K562 (cell line): ENCODE data around the gene PELI1. TPM values are rescaled to one million over a fixed set of nuclear protein-coding genes. Genes with fewer than 3 reads are reported as not detected.

Experiments used
- ARID3B ChIP-seq: fragments of 250-450 bp; sonication (Bioruptor Pico); IDR thresholded peaks from 2 replicates; pipeline ENCODE4 v1.4.0; 2020; ENCODE audit warnings: borderline replicate concordance
- BCLAF1 ChIP-seq, 2 experiments: fragments of 450-650 bp in 1 of 2; IDR thresholded peaks; 2 replicates each; pipeline ENCODE4 v1.6.1; 2011 to 2017; ENCODE audit warnings: low read depth in 2 of 2, antibody characterized with exemption in 1 of 2, borderline replicate concordance in 1 of 2, low read length in 1 of 2, mild to moderate bottlenecking in 1 of 2, mixed read lengths in 1 of 2; ENCODE audit not compliant: control insufficient read depth in 1 of 2
- CHD2 ChIP-seq: IDR thresholded peaks from 2 replicates; pipeline ENCODE4 v1.6.1; 2011; ENCODE audit warnings: low read depth, low read length
- FOS ChIP-seq: IDR thresholded peaks from 3 replicates; pipeline ENCODE4 v1.6.1; 2011; ENCODE audit not compliant: insufficient read length; ENCODE audit errors: extremely low read depth
- GABPB1 ChIP-seq: sonication (generic); formaldehyde crosslinking; IDR thresholded peaks from 2 replicates; pipeline ENCODE4 v1.8.0; 2022; ENCODE audit warnings: mild to moderate bottlenecking, missing genetic modification reagents
- GATA2 ChIP-seq: sonication (generic); formaldehyde crosslinking; IDR thresholded peaks from 2 replicates; pipeline ENCODE4 v1.4.0; 2020; ENCODE audit warnings: mild to moderate bottlenecking, missing genetic modification reagents
- GATAD2A ChIP-seq: fragments of 450-650 bp; IDR thresholded peaks from 2 replicates; pipeline ENCODE4 v1.6.1; 2017
- HMG20A ChIP-seq: fragments of 450-650 bp; formaldehyde crosslinking; conservative IDR thresholded peaks from 2 replicates; pipeline ENCODE4 v1.4.0; 2020; ENCODE audit warnings: mild to moderate bottlenecking, mixed read lengths
- NCOA6 ChIP-seq: fragments of 450-650 bp; IDR thresholded peaks from 2 replicates; pipeline ENCODE4 v1.6.1; 2017; ENCODE audit warnings: mild to moderate bottlenecking
- NUFIP1 ChIP-seq: fragments of 450-650 bp; IDR thresholded peaks from 2 replicates; pipeline ENCODE4 v1.6.1; 2018; ENCODE audit not compliant: partially characterized antibody
- SIRT6 ChIP-seq: IDR thresholded peaks from one replicate; pipeline ENCODE4 v1.6.1; 2012; ENCODE audit warnings: low read depth, mild to moderate bottlenecking, control low read depth, inconsistent platforms, low read length, moderate library complexity
- ZBTB7A ChIP-seq: IDR thresholded peaks from 2 replicates; pipeline ENCODE4 v1.6.1; 2011; ENCODE audit warnings: low read depth, mild to moderate bottlenecking, low read length, moderate library complexity, borderline replicate concordance; ENCODE audit not compliant: control insufficient read depth
- ZNF384 ChIP-seq: IDR thresholded peaks from 2 replicates; pipeline ENCODE4 v1.6.1; 2012; ENCODE audit warnings: low read depth, low read length, improper control_type of control experiment
- polyA plus RNA-seq, 8 experiments: library from polyadenylated mRNA; depleted of rRNA in 4 of 8; stranded (reverse) in 5 of 8; unstranded in 3 of 8; fragments of >200 nt; fragmentation: Nextera tagmentation in 2 of 8; fragmentation: Illumina TruSeq in 1 of 8; extraction: Ambion mirVana in 2 of 8; extraction: Trizol in 1 of 8; gene quantifications; 2 replicates each; pipeline versions ENCODE4 v1.2.1 to v1.2.3, GENCODE V29; 2011 to 2014; ENCODE audit warnings: inconsistent platforms in 1 of 8, missing spikeins in 1 of 8
- total RNA-seq, 7 experiments: library from RNA; depleted of rRNA in 6 of 7; stranded (reverse); fragments of >200 nt in 6 of 7; fragmentation: Illumina TruSeq in 2 of 7; extraction: Trizol in 2 of 7; gene quantifications; 2 replicates each; pipeline versions ENCODE4 v1.2.1 to v1.2.3, GENCODE V29; 2011 to 2021; ENCODE audit warnings: low replicate concordance in 1 of 7
- TF ChIP-seq, protein P1 (sequence below): sonication (generic); formaldehyde crosslinking; IDR thresholded peaks from 2 replicates; pipeline ENCODE4 v1.5.0; 2020; ENCODE audit warnings: missing genetic modification reagents
- TF ChIP-seq, protein P2 (sequence below): fragments of 250-450 bp; sonication (Bioruptor Pico); IDR thresholded peaks from 2 replicates; pipeline ENCODE4 v1.5.0; 2022; ENCODE audit warnings: mild to moderate bottlenecking
- TF ChIP-seq, protein P3 (sequence below), 2 experiments: fragments of 450-650 bp; conservative IDR thresholded peaks; 2 replicates each; pipeline ENCODE4 v1.6.1; 2017; ENCODE audit warnings: mild to moderate bottlenecking in 2 of 2, moderate library complexity in 2 of 2

Gene PELI1
- total and polyA plus RNA-seq, 9 of the 15 experiments (the other 6 are each of a cell fraction or from before 2014, with no cell fraction given) = 3.3 to 19.2 (median 12.5) TPM

DNA sequence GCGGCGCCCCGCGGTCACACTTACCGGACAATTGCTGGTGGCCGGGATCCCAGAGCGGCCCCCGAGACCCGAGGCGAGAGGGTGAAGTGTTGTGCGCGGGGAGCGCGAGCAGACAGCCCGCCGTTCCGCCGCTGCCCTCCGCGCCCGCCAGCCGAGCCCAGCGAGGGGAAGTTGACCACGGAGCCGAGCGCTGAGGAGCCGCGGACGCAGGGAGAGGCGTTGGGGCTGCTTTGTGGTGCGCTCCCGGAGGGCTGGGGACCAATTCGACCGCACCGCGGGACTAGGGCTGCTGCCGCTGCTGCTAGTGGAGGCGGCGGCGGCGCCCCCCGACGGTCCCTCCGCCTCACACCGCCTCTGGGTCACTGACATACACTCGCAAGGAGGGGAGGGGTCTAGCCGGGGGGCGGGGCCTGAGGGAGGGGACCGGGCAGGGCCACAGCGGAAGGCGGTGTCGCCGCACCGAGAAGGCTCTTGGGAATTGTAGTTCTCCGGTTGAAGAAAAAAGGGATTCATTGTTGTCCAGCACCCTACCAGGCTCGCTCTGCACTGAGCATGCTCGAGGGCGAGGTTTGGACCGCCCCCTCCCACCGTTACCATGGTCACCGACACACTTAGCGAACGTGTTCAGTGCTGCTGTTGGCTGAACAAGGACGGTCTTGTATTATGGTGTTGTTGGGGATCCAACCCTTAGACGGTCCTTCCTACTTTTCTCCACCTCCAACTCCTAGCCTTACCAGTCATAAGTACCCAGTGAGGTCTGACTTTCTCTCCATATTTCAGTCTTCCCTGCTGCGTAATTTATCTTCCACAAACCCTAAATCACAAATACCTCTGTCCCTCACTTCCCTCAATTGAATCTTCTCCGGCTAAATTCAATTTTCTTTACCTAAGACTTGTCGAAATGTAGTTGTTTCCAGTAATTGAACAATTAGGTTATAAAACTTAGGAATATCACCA lies at the start of gene PELI1 (continued):
- TF ChIP-seq NUFIP1 = no peak
- no peak for TF ChIP-seq ARID3B
- no peak for TF ChIP-seq BCLAF1 (IDR thresholded peaks at IDR 0.05; ENCODE audit: borderline replicate concordance in 1 of 2, control insufficient read depth in 1 of 2, low read depth in 2 of 2, low read length in 1 of 2)
- TF ChIP-seq HMG20A (CRISPR knock-in tag) = no peak
- no peak for TF ChIP-seq CHD2
- no peak for TF ChIP-seq GATA2 (CRISPR knock-in tag)
- TF ChIP-seq ZNF384 = no peak
- peak; percentile 95 for TF ChIP-seq NCOA6
- TF ChIP-seq GATAD2A = no peak
- TF ChIP-seq GABPB1 (CRISPR knock-in tag) = peak; percentile 93
- TF ChIP-seq FOS = no peak
- TF ChIP-seq, protein P1, sequence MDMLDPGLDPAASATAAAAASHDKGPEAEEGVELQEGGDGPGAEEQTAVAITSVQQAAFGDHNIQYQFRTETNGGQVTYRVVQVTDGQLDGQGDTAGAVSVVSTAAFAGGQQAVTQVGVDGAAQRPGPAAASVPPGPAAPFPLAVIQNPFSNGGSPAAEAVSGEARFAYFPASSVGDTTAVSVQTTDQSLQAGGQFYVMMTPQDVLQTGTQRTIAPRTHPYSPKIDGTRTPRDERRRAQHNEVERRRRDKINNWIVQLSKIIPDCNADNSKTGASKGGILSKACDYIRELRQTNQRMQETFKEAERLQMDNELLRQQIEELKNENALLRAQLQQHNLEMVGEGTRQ = no peak
- TF ChIP-seq ZBTB7A = peak; percentile 86
- no peak for TF ChIP-seq SIRT6
- TF ChIP-seq, protein P2, sequence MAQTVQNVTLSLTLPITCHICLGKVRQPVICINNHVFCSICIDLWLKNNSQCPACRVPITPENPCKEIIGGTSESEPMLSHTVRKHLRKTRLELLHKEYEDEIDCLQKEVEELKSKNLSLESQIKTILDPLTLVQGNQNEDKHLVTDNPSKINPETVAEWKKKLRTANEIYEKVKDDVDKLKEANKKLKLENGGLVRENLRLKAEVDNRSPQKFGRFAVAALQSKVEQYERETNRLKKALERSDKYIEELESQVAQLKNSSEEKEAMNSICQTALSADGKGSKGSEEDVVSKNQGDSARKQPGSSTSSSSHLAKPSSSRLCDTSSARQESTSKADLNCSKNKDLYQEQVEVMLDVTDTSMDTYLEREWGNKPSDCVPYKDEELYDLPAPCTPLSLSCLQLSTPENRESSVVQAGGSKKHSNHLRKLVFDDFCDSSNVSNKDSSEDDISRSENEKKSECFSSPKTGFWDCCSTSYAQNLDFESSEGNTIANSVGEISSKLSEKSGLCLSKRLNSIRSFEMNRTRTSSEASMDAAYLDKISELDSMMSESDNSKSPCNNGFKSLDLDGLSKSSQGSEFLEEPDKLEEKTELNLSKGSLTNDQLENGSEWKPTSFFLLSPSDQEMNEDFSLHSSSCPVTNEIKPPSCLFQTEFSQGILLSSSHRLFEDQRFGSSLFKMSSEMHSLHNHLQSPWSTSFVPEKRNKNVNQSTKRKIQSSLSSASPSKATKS (CRISPR knock-in tag) = no peak
- TF ChIP-seq, protein P3, sequence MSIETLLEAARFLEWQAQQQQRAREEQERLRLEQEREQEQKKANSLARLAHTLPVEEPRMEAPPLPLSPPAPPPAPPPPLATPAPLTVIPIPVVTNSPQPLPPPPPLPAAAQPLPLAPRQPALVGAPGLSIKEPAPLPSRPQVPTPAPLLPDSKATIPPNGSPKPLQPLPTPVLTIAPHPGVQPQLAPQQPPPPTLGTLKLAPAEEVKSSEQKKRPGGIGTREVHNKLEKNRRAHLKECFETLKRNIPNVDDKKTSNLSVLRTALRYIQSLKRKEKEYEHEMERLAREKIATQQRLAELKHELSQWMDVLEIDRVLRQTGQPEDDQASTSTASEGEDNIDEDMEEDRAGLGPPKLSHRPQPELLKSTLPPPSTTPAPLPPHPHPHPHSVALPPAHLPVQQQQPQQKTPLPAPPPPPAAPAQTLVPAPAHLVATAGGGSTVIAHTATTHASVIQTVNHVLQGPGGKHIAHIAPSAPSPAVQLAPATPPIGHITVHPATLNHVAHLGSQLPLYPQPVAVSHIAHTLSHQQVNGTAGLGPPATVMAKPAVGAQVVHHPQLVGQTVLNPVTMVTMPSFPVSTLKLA (conservative IDR thresholded peaks at IDR 0.05) = peak in 1 of 2 experiments; percentile 37; a peak in 1 of 4 replicates
